BE2C (cell line): ENCODE results near the gene KCNJ6.

Experiments used
- DNase-seq: peaks from one replicate; pipeline ENCODE4 v3.0.0-alpha.2; 2020
- H3K27me3 ChIP-seq: fragments of 250-450 bp; sonication (Bioruptor Pico); 2 replicates; pipeline ENCODE4 v1.5.1; 2020; ENCODE audit warnings: mild to moderate bottlenecking
- H3K36me3 ChIP-seq: fragments of 250-450 bp; sonication (Bioruptor Pico); 2 replicates; pipeline ENCODE4 v1.5.1; 2020; ENCODE audit warnings: mild to moderate bottlenecking
- H3K4me1 ChIP-seq: fragments of 250-450 bp; sonication (Bioruptor Pico); 2 replicates; pipeline ENCODE4 v1.5.1; 2020
- H3K4me3 ChIP-seq: 2 replicates; pipeline ENCODE4 v1.5.1; 2011; ENCODE audit warnings: low read depth, low read length
- H3K9me3 ChIP-seq: fragments of 250-450 bp; sonication (Bioruptor Pico); 2 replicates; pipeline ENCODE4 v1.5.1; 2020
- TF ChIP-seq, protein P1 (sequence below): IDR thresholded peaks from 2 replicates; pipeline ENCODE4 v1.5.1; 2012; ENCODE audit warnings: mild to moderate bottlenecking, low read depth, low read length

Gene KCNJ6

DNA sequence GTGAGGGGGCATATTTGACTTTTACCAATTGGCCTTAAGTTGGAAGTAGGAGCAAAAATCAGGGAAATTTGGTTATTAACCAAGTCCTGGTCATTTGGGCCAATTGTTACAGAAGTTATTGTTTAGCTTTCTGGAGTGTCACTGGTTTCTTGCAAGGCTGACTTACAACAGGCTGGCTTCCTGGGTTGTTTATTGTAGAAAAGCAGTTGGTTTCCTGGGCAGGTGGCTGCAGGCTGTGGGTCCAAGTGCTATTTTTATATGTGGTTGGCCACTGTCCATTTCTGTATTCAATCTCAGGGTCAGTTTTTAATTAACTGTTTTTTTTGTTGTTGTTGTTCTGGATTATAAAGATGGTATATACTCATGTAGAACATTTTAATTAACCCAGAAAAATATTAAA is 174.1 kb downstream of the KCNJ6 start:
- Histone ChIP-seq H3K4me3 (no peak overlapping the region), H3K36me3 (no peaks in the 10 kb centered on the region), H3K27me3 (no peaks in the 10 kb centered on the region), H3K9me3 (no peaks in the 10 kb centered on the region), H3K4me1 (no peaks in the 10 kb centered on the region)
- TF ChIP-seq, protein P1, sequence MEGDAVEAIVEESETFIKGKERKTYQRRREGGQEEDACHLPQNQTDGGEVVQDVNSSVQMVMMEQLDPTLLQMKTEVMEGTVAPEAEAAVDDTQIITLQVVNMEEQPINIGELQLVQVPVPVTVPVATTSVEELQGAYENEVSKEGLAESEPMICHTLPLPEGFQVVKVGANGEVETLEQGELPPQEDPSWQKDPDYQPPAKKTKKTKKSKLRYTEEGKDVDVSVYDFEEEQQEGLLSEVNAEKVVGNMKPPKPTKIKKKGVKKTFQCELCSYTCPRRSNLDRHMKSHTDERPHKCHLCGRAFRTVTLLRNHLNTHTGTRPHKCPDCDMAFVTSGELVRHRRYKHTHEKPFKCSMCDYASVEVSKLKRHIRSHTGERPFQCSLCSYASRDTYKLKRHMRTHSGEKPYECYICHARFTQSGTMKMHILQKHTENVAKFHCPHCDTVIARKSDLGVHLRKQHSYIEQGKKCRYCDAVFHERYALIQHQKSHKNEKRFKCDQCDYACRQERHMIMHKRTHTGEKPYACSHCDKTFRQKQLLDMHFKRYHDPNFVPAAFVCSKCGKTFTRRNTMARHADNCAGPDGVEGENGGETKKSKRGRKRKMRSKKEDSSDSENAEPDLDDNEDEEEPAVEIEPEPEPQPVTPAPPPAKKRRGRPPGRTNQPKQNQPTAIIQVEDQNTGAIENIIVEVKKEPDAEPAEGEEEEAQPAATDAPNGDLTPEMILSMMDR, result no peak
- DNase-seq, result no peak

- H3K27me3 ChIP-seq, result peaks cover 8% of the 10 kb centered on the region; the same call in 1 of the 2 replicates
- no peaks in the 10 kb centered on the region for H3K36me3 ChIP-seq
- no peaks in the 10 kb centered on the region for H3K9me3 ChIP-seq
- H3K4me3 ChIP-seq, result no peak overlapping the region
- no peaks in the 10 kb centered on the region for H3K4me1 ChIP-seq
- no peak for DNase-seq
- TF ChIP-seq, protein P1, result no peak
Measured at GRCh38 chr21:37737996-37738395, 178.3 kb downstream of the KCNJ6 start.

DNA sequence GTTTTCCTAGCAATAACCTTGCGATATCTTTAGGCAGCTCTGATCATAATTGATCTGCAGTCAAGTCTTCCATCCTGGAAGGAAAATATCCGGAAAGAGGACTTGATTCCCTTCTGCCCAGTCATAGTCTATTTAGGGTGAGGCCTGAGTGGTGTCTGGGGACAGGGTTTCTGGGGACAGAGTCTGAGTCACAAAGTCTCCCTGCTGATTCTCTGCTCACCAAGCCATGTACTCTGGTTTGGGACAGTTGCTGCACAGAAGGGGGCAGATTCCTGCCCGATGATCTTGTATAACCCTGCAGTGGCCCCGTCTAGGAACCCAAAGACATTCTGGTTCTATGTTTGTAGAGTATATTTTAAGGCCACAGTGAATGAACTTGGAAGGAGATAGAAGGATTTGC is 178.8 kb downstream of the KCNJ6 start:
- DNase-seq, result no peak
- TF ChIP-seq, protein P1, result no peak
- no peak overlapping the region for H3K4me3 ChIP-seq

GRCh38 chr21:37734846-37735245 is 181.4 kb downstream of the KCNJ6 start:
- Histone ChIP-seq H3K9me3 (no peaks in the 10 kb centered on the region), H3K36me3 (no peaks in the 10 kb centered on the region), H3K4me3 (no peak overlapping the region), H3K4me1 (no peaks in the 10 kb centered on the region), H3K27me3 (peaks cover 8% of the 10 kb centered on the region; the same call in 1 of the 2 replicates)
- TF ChIP-seq, protein P1, result no peak
- no peak for DNase-seq

More for the DNA sequence above, 178.8 kb downstream of the KCNJ6 start:
- H3K9me3 ChIP-seq, result no peaks in the 10 kb centered on the region
- H3K27me3 ChIP-seq, result peaks cover 8% of the 10 kb centered on the region; the same call in 1 of the 2 replicates
- no peaks in the 10 kb centered on the region for H3K4me1 ChIP-seq
- no peaks in the 10 kb centered on the region for H3K36me3 ChIP-seq

DNA sequence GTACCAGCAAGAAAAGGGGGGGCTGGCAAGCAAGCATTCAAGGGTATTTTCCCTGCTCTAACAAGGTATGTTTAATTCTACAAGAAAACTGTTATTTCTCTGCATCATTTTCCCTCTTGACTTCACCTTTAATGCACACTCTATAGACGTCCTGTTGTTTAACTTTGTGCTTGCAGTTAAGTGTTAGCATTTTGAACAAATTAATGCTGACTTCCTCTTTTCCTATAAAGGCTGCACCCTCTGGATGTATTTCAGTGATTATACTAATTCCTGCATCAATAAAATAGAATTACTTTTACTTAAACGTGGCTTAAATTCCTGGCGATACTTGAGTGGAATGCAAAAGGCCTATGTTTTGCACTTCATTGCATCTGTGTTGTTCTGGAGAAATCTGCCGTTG is 183.3 kb downstream of the KCNJ6 start:
- Histone ChIP-seq H3K36me3 (no peaks in the 10 kb centered on the region), H3K27me3 (peaks cover 8% of the 10 kb centered on the region; the same call in 1 of the 2 replicates), H3K9me3 (no peaks in the 10 kb centered on the region), H3K4me1 (no peaks in the 10 kb centered on the region), H3K4me3 (no peak overlapping the region)
- no peak for DNase-seq
- TF ChIP-seq, protein P1, result no peak

DNA sequence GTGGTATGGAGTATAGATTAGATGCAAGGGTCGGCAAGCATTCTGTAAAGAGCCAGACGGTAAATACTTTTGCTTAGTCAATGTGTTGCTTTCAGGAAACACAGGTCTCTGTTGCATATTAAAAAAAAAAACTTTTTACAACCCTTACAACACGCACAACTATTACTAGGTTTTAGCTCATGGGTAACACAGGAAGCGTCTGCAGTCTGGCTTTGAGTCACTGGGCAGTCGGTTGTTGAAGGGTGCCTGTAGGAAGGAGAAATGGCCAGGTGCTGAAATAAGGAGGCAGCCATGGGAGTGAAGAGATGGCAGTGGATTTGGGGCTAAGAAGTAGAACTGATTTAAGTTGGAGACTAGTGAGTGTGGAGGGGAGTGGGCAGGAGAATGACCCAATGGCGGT is 192.1 kb downstream of the KCNJ6 start:
- Histone ChIP-seq H3K4me3 (no peak overlapping the region), H3K27me3 (no peaks in the 10 kb centered on the region), H3K9me3 (no peaks in the 10 kb centered on the region), H3K4me1 (no peaks in the 10 kb centered on the region), H3K36me3 (no peaks in the 10 kb centered on the region)
- TF ChIP-seq, protein P1, result no peak
- no peak for DNase-seq
